ENCODE data around the gene CCSAP.

The CCSAP gene

DNA sequence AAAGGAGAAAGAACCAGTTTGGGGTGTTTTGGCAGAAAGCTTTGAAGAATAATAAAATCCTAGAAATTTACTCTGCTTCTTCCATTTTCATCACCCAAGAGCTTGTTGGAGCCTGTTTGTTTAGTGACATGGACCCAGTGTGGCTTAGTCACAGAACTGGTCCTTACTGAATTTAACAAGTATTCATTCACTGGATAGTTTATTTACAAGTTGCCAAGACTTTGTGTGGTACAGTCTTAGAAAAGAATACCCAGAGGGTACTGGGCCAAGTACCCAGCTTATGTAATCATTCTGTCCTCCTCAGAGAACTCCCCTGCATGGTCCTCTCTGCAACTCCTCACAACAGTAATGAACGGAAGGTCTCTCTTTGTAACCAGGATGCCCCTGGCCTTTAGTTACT is 55.6 kb downstream of the CCSAP start:
- Histone ChIP-seq H3K4me3 (ENCODE audit: low read length in 2 of 2) (no peak overlapping the region), H2BK120ac (ENCODE audit: low read depth, low read length) (no peak overlapping the region), H2BK5ac (ENCODE audit: low read length) (no peak overlapping the region), H4K91ac (ENCODE audit: low read depth, low read length, poor library complexity) (no peak overlapping the region), H3K23ac (ENCODE audit: low read depth, low read length, poor library complexity) (no peak overlapping the region), H3K36me3 (replicated peaks in 1 of 2; ENCODE audit: control insufficient read depth in 2 of 2, insufficient read depth in 2 of 2, low read length in 2 of 2) (peaks cover 1 to 41% of the 10 kb centered on the region in 2 donors), H4K8ac (ENCODE audit: low read depth, low read length) (no peak overlapping the region), H3K4me1 (ENCODE audit: control insufficient read depth in 2 of 2, insufficient read depth in 1 of 2, low read depth in 1 of 2, low read length in 2 of 2) (peaks cover 0 to 1% of the 10 kb centered on the region in 2 donors), H3K4ac (ENCODE audit: low read length) (no peak overlapping the region), H2BK15ac (ENCODE audit: low read length) (no peak overlapping the region), H2BK12ac (ENCODE audit: low read length) (no peak overlapping the region), H3K79me1 (ENCODE audit: low read depth, low read length) (no peaks in the 10 kb centered on the region), H3K9ac (ENCODE audit: low read depth, low read length, poor library complexity) (no peak overlapping the region), H3K27me3 (ENCODE audit: control insufficient read depth in 3 of 3, insufficient read depth in 3 of 3, low read depth in 1 of 3, low read length in 3 of 3) (no peaks in the 10 kb centered on the region), H2AFZ (ENCODE audit: low read length) (no peak overlapping the region), H3K9me3 (replicated peaks in 1 of 2; ENCODE audit: control insufficient read depth in 2 of 2, insufficient read depth in 1 of 2, low read depth in 1 of 2, low read length in 2 of 2) (peaks cover 0 to 17% of the 10 kb centered on the region in 2 donors), H2AK5ac (ENCODE audit: low read depth, low read length) (no peak overlapping the region), H3K4me2 (ENCODE audit: insufficient read depth, low read length, poor library complexity, severe bottlenecking) (no peak overlapping the region), H3K27ac (replicated peaks; ENCODE audit: low read length) (no peak overlapping the region), H3K18ac (ENCODE audit: low read length) (no peak overlapping the region), H3K14ac (ENCODE audit: low read length) (no peak overlapping the region)
- no CpG with 5 or more reads among the region's 1 CpG for WGBS, 2 donors (ENCODE audit: extremely low coverage in 2 of 2, insufficient read length in 2 of 2, insufficient replicate concordance in 1 of 2)
- no peak for DNase-seq (ENCODE audit: low spot score)

GRCh38 chr1:229286099-229286766 is 56.6 kb downstream of the CCSAP start:
- H3K79me1 ChIP-seq (ENCODE audit: low read depth, low read length) = no peaks in the 10 kb centered on the region
- no peak overlapping the region for H4K8ac ChIP-seq (ENCODE audit: low read depth, low read length)
- H2BK15ac ChIP-seq (ENCODE audit: low read length) = no peak overlapping the region
- peaks cover 0 to 17% of the 10 kb centered on the region in 2 donors for H3K9me3 ChIP-seq (replicated peaks in 1 of 2; ENCODE audit: control insufficient read depth in 2 of 2, insufficient read depth in 1 of 2, low read depth in 1 of 2, low read length in 2 of 2)
- no peak for DNase-seq (ENCODE audit: low spot score)
- no peak overlapping the region for H3K18ac ChIP-seq (ENCODE audit: low read length)
- no peak overlapping the region for H4K91ac ChIP-seq (ENCODE audit: low read depth, low read length, poor library complexity)
- H3K27ac ChIP-seq (replicated peaks; ENCODE audit: low read length) = no peak overlapping the region
- H2AFZ ChIP-seq (ENCODE audit: low read length) = no peak overlapping the region
- no peak overlapping the region for H3K4ac ChIP-seq (ENCODE audit: low read length)
- H2AK5ac ChIP-seq (ENCODE audit: low read depth, low read length) = no peak overlapping the region
- no peak overlapping the region for H3K4me3 ChIP-seq (ENCODE audit: low read length in 2 of 2)
- no peaks in the 10 kb centered on the region for H3K27me3 ChIP-seq (ENCODE audit: control insufficient read depth in 3 of 3, insufficient read depth in 3 of 3, low read depth in 1 of 3, low read length in 3 of 3)
- no peak overlapping the region for H2BK120ac ChIP-seq (ENCODE audit: low read depth, low read length)
- no peak overlapping the region for H3K23ac ChIP-seq (ENCODE audit: low read depth, low read length, poor library complexity)
- no peak overlapping the region for H2BK5ac ChIP-seq (ENCODE audit: low read length)
- peaks cover 1 to 35% of the 10 kb centered on the region in 2 donors for H3K36me3 ChIP-seq (replicated peaks in 1 of 2; ENCODE audit: control insufficient read depth in 2 of 2, insufficient read depth in 2 of 2, low read length in 2 of 2)
- H3K9ac ChIP-seq (ENCODE audit: low read depth, low read length, poor library complexity) = no peak overlapping the region
- no peak overlapping the region for H3K4me2 ChIP-seq (ENCODE audit: insufficient read depth, low read length, poor library complexity, severe bottlenecking)
- peaks cover 0 to 1% of the 10 kb centered on the region in 2 donors for H3K4me1 ChIP-seq (ENCODE audit: control insufficient read depth in 2 of 2, insufficient read depth in 1 of 2, low read depth in 1 of 2, low read length in 2 of 2)
- H3K14ac ChIP-seq (ENCODE audit: low read length) = no peak overlapping the region
- no CpG with 5 or more reads among the region's 2 CpGs for WGBS, 2 donors (ENCODE audit: extremely low coverage in 2 of 2, insufficient read length in 2 of 2, insufficient replicate concordance in 1 of 2)
- no peak overlapping the region for H2BK12ac ChIP-seq (ENCODE audit: low read length)

DNA sequence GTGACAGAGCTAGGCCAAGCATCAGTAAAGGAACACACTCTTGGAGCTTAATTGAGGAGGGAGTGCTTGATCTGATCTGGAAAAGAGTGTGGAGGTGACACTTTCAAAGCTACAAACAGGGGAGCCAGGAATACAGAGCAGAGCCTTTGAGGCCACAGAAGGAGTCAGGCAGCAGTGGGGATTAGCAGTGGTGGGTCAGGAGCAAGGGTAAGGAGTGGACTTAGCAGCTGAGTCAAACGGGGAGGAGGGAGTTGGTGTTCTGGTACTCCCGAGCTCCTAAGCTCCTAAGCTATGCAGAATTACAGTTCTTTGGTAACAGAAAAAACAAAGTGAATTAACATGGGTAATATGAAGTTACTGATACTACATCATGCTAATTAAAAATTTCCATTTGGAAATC is 57.4 kb downstream of the CCSAP start:
- Histone ChIP-seq H3K9ac (ENCODE audit: low read depth, low read length, poor library complexity) (no peak overlapping the region), H2AFZ (ENCODE audit: low read length) (no peak overlapping the region), H3K4ac (ENCODE audit: low read length) (no peak overlapping the region), H4K8ac (ENCODE audit: low read depth, low read length) (no peak overlapping the region), H2AK5ac (ENCODE audit: low read depth, low read length) (no peak overlapping the region), H2BK5ac (ENCODE audit: low read length) (no peak overlapping the region), H3K79me1 (ENCODE audit: low read depth, low read length) (no peaks in the 10 kb centered on the region), H4K91ac (ENCODE audit: low read depth, low read length, poor library complexity) (no peak overlapping the region), H3K4me3 (ENCODE audit: low read length in 2 of 2) (no peak overlapping the region), H3K18ac (ENCODE audit: low read length) (no peak overlapping the region), H3K4me2 (ENCODE audit: insufficient read depth, low read length, poor library complexity, severe bottlenecking) (no peak overlapping the region), H2BK120ac (ENCODE audit: low read depth, low read length) (no peak overlapping the region), H3K27ac (replicated peaks; ENCODE audit: low read length) (no peak overlapping the region), H2BK15ac (ENCODE audit: low read length) (no peak overlapping the region), H2BK12ac (ENCODE audit: low read length) (no peak overlapping the region), H3K4me1 (ENCODE audit: control insufficient read depth in 2 of 2, insufficient read depth in 1 of 2, low read depth in 1 of 2, low read length in 2 of 2) (peaks cover 0 to 1% of the 10 kb centered on the region in 2 donors), H3K9me3 (replicated peaks in 1 of 2; ENCODE audit: control insufficient read depth in 2 of 2, insufficient read depth in 1 of 2, low read depth in 1 of 2, low read length in 2 of 2) (peaks cover 0 to 14% of the 10 kb centered on the region in 2 donors), H3K36me3 (replicated peaks in 1 of 2; ENCODE audit: control insufficient read depth in 2 of 2, insufficient read depth in 2 of 2, low read length in 2 of 2) (peaks cover 0 to 27% of the 10 kb centered on the region in 2 donors), H3K14ac (ENCODE audit: low read length) (no peak overlapping the region), H3K23ac (ENCODE audit: low read depth, low read length, poor library complexity) (no peak overlapping the region), H3K27me3 (ENCODE audit: control insufficient read depth in 3 of 3, insufficient read depth in 3 of 3, low read depth in 1 of 3, low read length in 3 of 3) (no peaks in the 10 kb centered on the region)
- no peak for DNase-seq (ENCODE audit: low spot score)
- no CpG with 5 or more reads among the region's 2 CpGs for WGBS, 2 donors (ENCODE audit: extremely low coverage in 2 of 2, insufficient read length in 2 of 2, insufficient replicate concordance in 1 of 2)

- H2BK5ac ChIP-seq (ENCODE audit: low read length) = no peak overlapping the region
- H3K4me3 ChIP-seq (ENCODE audit: low read length in 2 of 2) = no peak overlapping the region
- no peak for DNase-seq (ENCODE audit: low spot score)
- H3K23ac ChIP-seq (ENCODE audit: low read depth, low read length, poor library complexity) = no peak overlapping the region
- no peak overlapping the region for H3K4me2 ChIP-seq (ENCODE audit: insufficient read depth, low read length, poor library complexity, severe bottlenecking)
- H3K18ac ChIP-seq (ENCODE audit: low read length) = no peak overlapping the region
- H3K27me3 ChIP-seq (ENCODE audit: control insufficient read depth in 3 of 3, insufficient read depth in 3 of 3, low read depth in 1 of 3, low read length in 3 of 3) = no peaks in the 10 kb centered on the region
- no peak overlapping the region for H2AFZ ChIP-seq (ENCODE audit: low read length)
- no peak overlapping the region for H4K91ac ChIP-seq (ENCODE audit: low read depth, low read length, poor library complexity)
- H3K36me3 ChIP-seq (replicated peaks in 1 of 2; ENCODE audit: control insufficient read depth in 2 of 2, insufficient read depth in 2 of 2, low read length in 2 of 2) = peaks cover 0 to 21% of the 10 kb centered on the region in 2 donors
- no peaks in the 10 kb centered on the region for H3K79me1 ChIP-seq (ENCODE audit: low read depth, low read length)
- no peak overlapping the region for H3K14ac ChIP-seq (ENCODE audit: low read length)
- no peak overlapping the region for H4K8ac ChIP-seq (ENCODE audit: low read depth, low read length)
- H3K27ac ChIP-seq (replicated peaks; ENCODE audit: low read length) = no peak overlapping the region
- H3K9ac ChIP-seq (ENCODE audit: low read depth, low read length, poor library complexity) = no peak overlapping the region
- WGBS, 2 donors (ENCODE audit: extremely low coverage in 2 of 2, insufficient read length in 2 of 2, insufficient replicate concordance in 1 of 2) = no CpG with 5 or more reads among the region's 3 CpGs
- no peak overlapping the region for H2BK120ac ChIP-seq (ENCODE audit: low read depth, low read length)
- H2BK12ac ChIP-seq (ENCODE audit: low read length) = no peak overlapping the region
- peaks cover 0 to 1% of the 10 kb centered on the region in 2 donors for H3K4me1 ChIP-seq (ENCODE audit: control insufficient read depth in 2 of 2, insufficient read depth in 1 of 2, low read depth in 1 of 2, low read length in 2 of 2)
- H2BK15ac ChIP-seq (ENCODE audit: low read length) = no peak overlapping the region
- peaks cover 0 to 14% of the 10 kb centered on the region in 2 donors for H3K9me3 ChIP-seq (replicated peaks in 1 of 2; ENCODE audit: control insufficient read depth in 2 of 2, insufficient read depth in 1 of 2, low read depth in 1 of 2, low read length in 2 of 2)
- H3K4ac ChIP-seq (ENCODE audit: low read length) = no peak overlapping the region
- no peak overlapping the region for H2AK5ac ChIP-seq (ENCODE audit: low read depth, low read length)
These were observed 58.0 kb downstream of the CCSAP start for GRCh38 chr1:229284887-229285286.
